ENCODE results near the gene POLRMT. TPM values are rescaled to one million over a fixed set of nuclear protein-coding genes. Genes with fewer than 3 reads are reported as not detected.

POLRMT gene
- total RNA-seq, 1 experiment from 2014 or later, result 100 TPM

DNA sequence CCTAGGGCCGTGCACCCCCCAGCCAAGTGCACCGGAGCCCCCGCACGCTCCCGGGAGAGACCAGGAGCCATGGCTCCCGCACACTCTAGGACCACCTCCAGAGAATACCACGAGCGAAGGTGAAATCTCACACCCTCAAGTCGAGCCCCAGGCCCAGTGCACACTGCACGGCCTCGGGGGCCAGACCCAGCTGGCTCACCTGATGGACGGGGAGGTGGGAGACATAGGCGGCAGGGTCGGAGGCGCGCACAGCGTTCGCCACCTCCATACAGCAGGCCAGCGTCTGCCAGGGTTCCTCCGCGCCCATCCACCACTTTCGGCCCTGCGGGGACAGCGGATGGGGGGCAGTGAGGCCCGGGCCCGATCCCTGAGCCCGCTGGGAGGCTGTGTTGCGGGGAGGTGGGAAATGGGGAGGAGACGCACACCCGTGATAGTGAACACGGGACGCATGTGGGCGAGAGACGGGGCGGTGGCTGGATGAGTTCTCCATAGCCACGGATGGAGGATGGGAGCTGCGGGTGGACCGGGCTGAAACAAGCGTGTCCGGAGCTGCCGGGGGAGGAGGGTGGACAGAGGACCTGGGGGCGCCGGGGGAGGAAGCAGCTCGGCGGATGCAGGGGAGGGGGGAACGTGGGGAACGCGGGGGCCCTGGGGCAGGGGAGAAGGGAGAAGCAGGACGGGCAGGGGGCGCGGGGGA lies 13.0 kb downstream of the POLRMT start:
- Histone ChIP-seq H3K27ac (ENCODE audit: low read depth, low read length, poor library complexity, severe bottlenecking) (no peak overlapping the region), H3K4me1 (ENCODE audit: insufficient read depth, low read length, poor library complexity, severe bottlenecking) (no peaks in the 10 kb centered on the region), H3K27me3 (replicated peaks; ENCODE audit: insufficient read depth, low read depth, low read length, poor library complexity) (no peaks in the 10 kb centered on the region), H3K4me3 (ENCODE audit: low read depth, low read length, poor library complexity, severe bottlenecking) (no peak overlapping the region), H3K9me3 (ENCODE audit: low read depth, low read length, poor library complexity, severe bottlenecking) (no peaks in the 10 kb centered on the region), H3K36me3 (ENCODE audit: insufficient read depth, low read length, poor library complexity, severe bottlenecking) (peaks cover 49% of the 10 kb centered on the region)
- no peak for TF ChIP-seq CTCF (conservative IDR thresholded peaks at IDR 0.05; ENCODE audit: low read depth, low read length)
- TF ChIP-seq EZH2 (IDR thresholded peaks at IDR 0.05; ENCODE audit: borderline replicate concordance, low read depth, low read length, poor library complexity, severe bottlenecking), result no peak
- no TSS peak for BruUV-seq (replicated peaks)
- ChIA-PET CTCF (no interaction called here), POLR2A (ENCODE audit: low non-redundant PET) (no interaction called here)
- intact Hi-C loops (cut with micrococcal nuclease; ENCODE audit: unreplicated experiment), result no loop called here
- no peak for DNase-seq (ENCODE audit: low spot score)

- DNase-seq (ENCODE audit: low spot score), result no peak
- intact Hi-C loops (cut with micrococcal nuclease; ENCODE audit: unreplicated experiment), result no loop called here
- no peak overlapping the region for H3K27ac ChIP-seq (ENCODE audit: low read depth, low read length, poor library complexity, severe bottlenecking)
- H3K4me1 ChIP-seq (ENCODE audit: insufficient read depth, low read length, poor library complexity, severe bottlenecking), result no peaks in the 10 kb centered on the region
- H3K4me3 ChIP-seq (ENCODE audit: low read depth, low read length, poor library complexity, severe bottlenecking), result no peak overlapping the region
- no peak for TF ChIP-seq CTCF (conservative IDR thresholded peaks at IDR 0.05; ENCODE audit: low read depth, low read length)
- TF ChIP-seq EZH2 (IDR thresholded peaks at IDR 0.05; ENCODE audit: borderline replicate concordance, low read depth, low read length, poor library complexity, severe bottlenecking), result no peak
- H3K27me3 ChIP-seq (replicated peaks; ENCODE audit: insufficient read depth, low read depth, low read length, poor library complexity), result no peaks in the 10 kb centered on the region
- ChIA-PET POLR2A (ENCODE audit: low non-redundant PET) (no interaction called here), CTCF (no interaction called here)
- BruUV-seq (replicated peaks), result no TSS peak
- H3K36me3 ChIP-seq (ENCODE audit: insufficient read depth, low read length, poor library complexity, severe bottlenecking), result peaks cover 47% of the 10 kb centered on the region
- H3K9me3 ChIP-seq (ENCODE audit: low read depth, low read length, poor library complexity, severe bottlenecking), result no peaks in the 10 kb centered on the region
These were observed 13.9 kb downstream of the POLRMT start for GRCh38 chr19:619286-620002.

DNA sequence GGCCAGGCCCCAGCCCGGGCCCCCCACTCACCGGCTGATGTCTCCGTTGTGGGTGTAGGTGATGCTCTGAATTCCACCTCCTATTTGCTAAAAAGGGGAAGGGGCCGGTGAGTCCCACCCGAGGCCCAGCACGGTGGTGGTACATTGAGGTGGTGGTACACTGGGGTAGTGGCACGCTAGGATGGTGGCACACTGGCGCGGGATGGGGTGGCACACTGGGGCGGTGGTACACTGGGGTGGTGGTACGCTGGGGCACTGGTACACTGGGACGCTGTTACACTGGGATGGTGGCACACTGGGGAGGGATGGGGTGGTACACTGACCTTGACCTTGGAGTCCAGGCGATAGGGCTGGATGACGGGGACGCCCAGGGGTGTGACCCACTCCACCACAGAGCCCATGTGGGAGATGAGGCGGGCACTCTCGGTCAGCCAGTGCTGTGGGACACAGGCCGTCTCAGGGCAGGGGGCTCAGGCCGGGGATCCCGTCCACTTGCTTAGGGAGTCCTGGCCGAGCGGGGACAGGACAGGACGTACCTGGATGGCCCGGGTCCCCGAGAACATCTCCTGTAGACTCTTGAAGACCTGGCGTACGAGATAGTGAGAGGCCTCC lies 14.6 kb downstream of the POLRMT start:
- Histone ChIP-seq H3K4me3 (ENCODE audit: low read depth, low read length, poor library complexity, severe bottlenecking) (no peak overlapping the region), H3K9me3 (ENCODE audit: low read depth, low read length, poor library complexity, severe bottlenecking) (no peaks in the 10 kb centered on the region), H3K27ac (ENCODE audit: low read depth, low read length, poor library complexity, severe bottlenecking) (no peak overlapping the region), H3K36me3 (ENCODE audit: insufficient read depth, low read length, poor library complexity, severe bottlenecking) (peaks cover 47% of the 10 kb centered on the region), H3K27me3 (replicated peaks; ENCODE audit: insufficient read depth, low read depth, low read length, poor library complexity) (no peaks in the 10 kb centered on the region), H3K4me1 (ENCODE audit: insufficient read depth, low read length, poor library complexity, severe bottlenecking) (no peaks in the 10 kb centered on the region)
- ChIA-PET CTCF (no interaction called here), POLR2A (ENCODE audit: low non-redundant PET) (no interaction called here)
- BruUV-seq (replicated peaks), result no TSS peak
- TF ChIP-seq EZH2 (IDR thresholded peaks at IDR 0.05; ENCODE audit: borderline replicate concordance, low read depth, low read length, poor library complexity, severe bottlenecking), result no peak
- no peak for TF ChIP-seq CTCF (conservative IDR thresholded peaks at IDR 0.05; ENCODE audit: low read depth, low read length)
- intact Hi-C loops (cut with micrococcal nuclease; ENCODE audit: unreplicated experiment), result no loop called here
- no peak for DNase-seq (ENCODE audit: low spot score)
